Loucy (cell line): Measurements from ENCODE around the gene CRACDL.

ENCODE experiments used
- H2AFZ ChIP-seq: fragments of 200-600 bp; sonication (generic); 2 replicates; pipeline ENCODE4 v1.6.0; 2016; ENCODE audit warnings: antibody characterized with exemption, mild to moderate bottlenecking, low read length, moderate library complexity
- H3F3A ChIP-seq: fragments of 200-600 bp; 2 replicates; pipeline ENCODE4 v1.6.0; 2016; ENCODE audit warnings: antibody characterized with exemption, low read depth, mild to moderate bottlenecking
- H3K27me3 ChIP-seq: fragments of 200-600 bp; sonication (generic); 2 replicates; pipeline ENCODE4 v1.6.1; 2014; ENCODE audit warnings: low read length, mild to moderate bottlenecking; ENCODE audit not compliant: insufficient read depth, poor library complexity, severe bottlenecking
- H3K36me3 ChIP-seq: fragments of 200-600 bp; sonication (generic); 2 replicates; pipeline ENCODE4 v1.6.1; 2016; ENCODE audit warnings: low read length; ENCODE audit not compliant: insufficient read depth
- H3K4me1 ChIP-seq: fragments of 200-600 bp; sonication (generic); 2 replicates; pipeline ENCODE4 v1.5.1; 2014; ENCODE audit warnings: low read length, mild to moderate bottlenecking; ENCODE audit not compliant: insufficient read depth, poor library complexity, severe bottlenecking
- H3K4me2 ChIP-seq: fragments of 200-600 bp; sonication (generic); 2 replicates; pipeline ENCODE4 v1.6.0; 2014; ENCODE audit warnings: antibody characterized with exemption, low read length, low read depth, mild to moderate bottlenecking; ENCODE audit not compliant: poor library complexity, severe bottlenecking
- H3K4me3 ChIP-seq: fragments of 200-600 bp; sonication (generic); 2 replicates; pipeline ENCODE4 v1.5.1; 2014; ENCODE audit warnings: low read length, mild to moderate bottlenecking, mixed read lengths; ENCODE audit not compliant: poor library complexity, severe bottlenecking
- H3K79me2 ChIP-seq: fragments of 200-600 bp; sonication (generic); 2 replicates; pipeline ENCODE4 v1.6.1; 2014; ENCODE audit warnings: low read length; ENCODE audit not compliant: insufficient read depth
- H3K9ac ChIP-seq: fragments of 200-600 bp; sonication (generic); 2 replicates; pipeline ENCODE4 v1.6.0; 2014; ENCODE audit warnings: mild to moderate bottlenecking, low read depth, low read length, moderate library complexity; ENCODE audit not compliant: poor library complexity, severe bottlenecking
- H3K9me2 ChIP-seq: fragments of 200-600 bp; sonication (generic); replicated peaks from 2 replicates; pipeline ENCODE4 v1.6.1; 2016; ENCODE audit warnings: low read depth, low read length, mixed read lengths
- H3K9me3 ChIP-seq: fragments of 200-600 bp; sonication (generic); 2 replicates; pipeline ENCODE4 v1.6.1; 2014; ENCODE audit warnings: mild to moderate bottlenecking, antibody characterized with exemption, low read length, low read depth; ENCODE audit not compliant: insufficient read depth
- H4K20me1 ChIP-seq: fragments of 200-600 bp; sonication (generic); 2 replicates; pipeline ENCODE4 v1.6.0; 2014; ENCODE audit warnings: antibody characterized with exemption, low read length, mild to moderate bottlenecking; ENCODE audit not compliant: insufficient read depth, poor library complexity, severe bottlenecking
- CTCF ChIP-seq: fragments of 200-600 bp; sonication (generic); conservative IDR thresholded peaks from 2 replicates; pipeline ENCODE4 v1.5.1; 2014; ENCODE audit warnings: mild to moderate bottlenecking, antibody characterized with exemption, low read length
- EZH2phosphoT487 ChIP-seq: fragments of 200-600 bp; IDR thresholded peaks from 2 replicates; pipeline ENCODE4 v1.6.1; 2018; ENCODE audit warnings: antibody characterized with exemption, mild to moderate bottlenecking, moderate library complexity, borderline replicate concordance

Gene CRACDL

DNA sequence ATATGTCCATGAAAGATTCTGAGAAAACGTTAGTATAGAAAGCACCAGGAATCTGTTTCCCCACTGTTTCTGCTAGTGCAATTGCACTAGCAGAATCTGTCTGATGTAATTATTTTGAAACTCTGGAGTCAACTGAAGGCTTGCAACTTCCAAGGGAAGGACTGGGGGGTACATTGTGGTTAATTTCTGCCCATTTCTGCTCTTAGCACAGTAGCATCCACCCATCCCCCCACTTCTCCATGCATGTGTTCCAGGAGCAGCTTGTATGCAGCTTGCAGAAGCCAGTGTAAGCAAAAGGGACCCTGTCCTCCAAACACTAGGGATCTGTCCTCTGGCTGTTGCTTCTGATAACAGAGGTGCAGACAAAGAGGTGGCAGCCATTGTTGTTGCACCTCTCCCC, 74.4 kb downstream of the CRACDL start:
- no peaks in the 10 kb centered on the region for H3K4me1 ChIP-seq

DNA sequence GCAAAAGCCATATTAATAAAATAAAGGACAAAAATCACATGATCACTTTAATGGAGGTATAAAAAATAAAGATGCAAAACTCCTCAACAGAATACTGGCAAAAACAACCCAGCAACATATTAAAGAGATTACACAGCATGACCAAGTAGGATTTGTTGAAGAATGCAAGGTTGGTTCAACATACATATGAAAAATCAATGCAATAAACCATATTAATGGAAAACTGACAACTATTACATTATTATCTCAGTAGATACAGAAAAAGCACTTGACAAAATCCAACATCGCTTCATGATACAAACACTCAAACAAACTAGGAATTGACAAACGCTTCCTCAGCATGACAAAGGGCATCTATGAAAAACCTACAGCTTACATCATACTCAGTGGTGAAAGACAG, 76.7 kb downstream of the CRACDL start:
- Histone ChIP-seq H3K4me3 (no peak overlapping the region), H3K9ac (no peak overlapping the region), H3K9me2 (no peaks in the 10 kb centered on the region), H2AFZ (no peak overlapping the region), H4K20me1 (no peaks in the 10 kb centered on the region), H3F3A (no peaks in the 10 kb centered on the region), H3K27me3 (peaks cover 4% of the 10 kb centered on the region), H3K79me2 (no peaks in the 10 kb centered on the region), H3K4me1 (no peaks in the 10 kb centered on the region), H3K9me3 (peaks cover 9% of the 10 kb centered on the region; the same call in 1 of the 2 replicates), H3K36me3 (no peaks in the 10 kb centered on the region), H3K4me2 (no peak overlapping the region)
- TF ChIP-seq CTCF (no peak), EZH2phosphoT487 (no peak)

More for the DNA sequence above, 74.4 kb downstream of the CRACDL start:
- no peak overlapping the region for H3K4me3 ChIP-seq
- H3K9me2 ChIP-seq: no peaks in the 10 kb centered on the region
- no peak overlapping the region for H3K9ac ChIP-seq
- no peaks in the 10 kb centered on the region for H3F3A ChIP-seq
- H3K9me3 ChIP-seq: peaks cover 9% of the 10 kb centered on the region; the same call in 1 of the 2 replicates
- no peaks in the 10 kb centered on the region for H3K36me3 ChIP-seq
- no peaks in the 10 kb centered on the region for H4K20me1 ChIP-seq
- TF ChIP-seq CTCF (no peak), EZH2phosphoT487 (no peak)
- no peaks in the 10 kb centered on the region for H3K79me2 ChIP-seq
- H2AFZ ChIP-seq: no peak overlapping the region
- no peak overlapping the region for H3K4me2 ChIP-seq
- H3K27me3 ChIP-seq: peaks cover 4% of the 10 kb centered on the region

GRCh38 chr2:98857001-98857400, 79.0 kb downstream of the CRACDL start:
- H3F3A ChIP-seq: no peaks in the 10 kb centered on the region
- H3K9me2 ChIP-seq: no peaks in the 10 kb centered on the region
- no peaks in the 10 kb centered on the region for H4K20me1 ChIP-seq
- peaks cover 9% of the 10 kb centered on the region; the same call in 1 of the 2 replicates for H3K9me3 ChIP-seq
- H3K4me1 ChIP-seq: no peaks in the 10 kb centered on the region
- H3K79me2 ChIP-seq: no peaks in the 10 kb centered on the region
- no peak overlapping the region for H3K4me3 ChIP-seq
- peaks cover 4% of the 10 kb centered on the region for H3K27me3 ChIP-seq
- H3K4me2 ChIP-seq: no peak overlapping the region
- no peak overlapping the region for H2AFZ ChIP-seq
- TF ChIP-seq EZH2phosphoT487 (no peak), CTCF (no peak)
- no peaks in the 10 kb centered on the region for H3K36me3 ChIP-seq
- no peak overlapping the region for H3K9ac ChIP-seq
